Panc1 (cell line): ENCODE data around the gene METRN. TPM values are rescaled to one million over a fixed set of nuclear protein-coding genes. Genes with fewer than 3 reads are reported as not detected.
A peak's percentile ranks its signal among the peaks of the same experiment; 100 is the strongest.

Experiments
- ATAC-seq: fragments of 200-7000 bp; cut with Tn5 transposase; 2 replicates; pipeline ENCODE4 v1.9.1; 2020; ENCODE audit warnings: mild to moderate bottlenecking, moderate library complexity
- BruUV-seq: library from RNA; stranded (reverse); fragments of 400-500 nt; replicated peaks from 2 replicates; lab custom pipeline; 2021; lab: Mats Ljungman, UMichigan
- CTCF ChIA-PET: fragments of 300-600 bp; sonication (Branson Sonifier 250); formaldehyde crosslinking; loops from one replicate; lab custom pipeline; 2022; ENCODE audit warnings: antibody characterized with exemption; lab: Charles Lee
- POLR2A ChIA-PET: fragments of 300-600 bp; sonication (Branson Sonifier 250); formaldehyde crosslinking; loops from one replicate; lab custom pipeline; 2022; ENCODE audit warnings: antibody characterized with exemption; lab: Charles Lee
- DNase-seq: peaks from one replicate; pipeline ENCODE4 v3.0.0-alpha.2; 2010; ENCODE audit warnings: low read depth, low spot score
- H3K27ac ChIP-seq: 2 replicates; pipeline ENCODE4 v1.5.1; 2011; ENCODE audit warnings: mild to moderate bottlenecking, low read length, inconsistent platforms
- H3K27me3 ChIP-seq: fragments of 200-500 bp; sonication (Bioruptor generic); 2 replicates; pipeline ENCODE4 v1.6.0; 2014; ENCODE audit warnings: low read length, inconsistent platforms; ENCODE audit not compliant: control insufficient read depth, insufficient read depth
- H3K36me3 ChIP-seq: fragments of 200-500 bp; sonication (Bioruptor generic); 2 replicates; pipeline ENCODE4 v1.5.1; 2014; ENCODE audit warnings: inconsistent platforms, mild to moderate bottlenecking, low read length, moderate library complexity; ENCODE audit not compliant: control insufficient read depth, insufficient read depth
- H3K4me1 ChIP-seq: 2 replicates; pipeline ENCODE4 v1.5.1; 2011; ENCODE audit warnings: inconsistent platforms, mild to moderate bottlenecking, low read length, moderate library complexity; ENCODE audit not compliant: control insufficient read depth, insufficient read depth
- H3K4me3 ChIP-seq, 2 experiments: 2 replicates each; pipeline ENCODE4 v1.5.1; 2011 to 2012; ENCODE audit warnings: low read depth in 2 of 2, low read length in 2 of 2, mild to moderate bottlenecking in 2 of 2, inconsistent platforms in 1 of 2, moderate library complexity in 1 of 2
- H3K9me3 ChIP-seq: fragments of 200-500 bp; sonication (Bioruptor generic); 2 replicates; pipeline ENCODE4 v1.5.1; 2014; ENCODE audit warnings: low read depth, mild to moderate bottlenecking, inconsistent platforms, low read length, moderate library complexity; ENCODE audit not compliant: control insufficient read depth, insufficient read depth
- CTCF ChIP-seq: fragments of 450-650 bp; IDR thresholded peaks from 2 replicates; pipeline ENCODE4 v1.5.1; 2017; ENCODE audit warnings: mild to moderate bottlenecking
- POLR2AphosphoS5 ChIP-seq: IDR thresholded peaks from 2 replicates; pipeline ENCODE4 v1.6.1; 2012; ENCODE audit warnings: mild to moderate bottlenecking, low read depth, low read length, moderate library complexity
- REST ChIP-seq, 2 experiments: IDR thresholded peaks; 2 replicates each; pipeline ENCODE4 v1.6.1; 2011 to 2012; ENCODE audit warnings: low read depth in 2 of 2, control low read depth in 1 of 2, low read length in 1 of 2, mild to moderate bottlenecking in 1 of 2, moderate library complexity in 1 of 2; ENCODE audit not compliant: insufficient read depth in 1 of 2
- SIN3A ChIP-seq: IDR thresholded peaks from 2 replicates; pipeline ENCODE4 v1.6.1; 2012; ENCODE audit warnings: low read depth, mild to moderate bottlenecking, low read length, moderate library complexity, borderline replicate concordance; ENCODE audit not compliant: insufficient read depth
- TCF7L2 ChIP-seq: IDR thresholded peaks from 2 replicates; pipeline ENCODE4 v1.6.1; 2011; ENCODE audit warnings: mild to moderate bottlenecking, low read depth, low read length, inconsistent platforms
- in situ Hi-C: cut with HindIII; loops from 2 replicates; pipeline ENCODE4 v1.10.0; 2016; ENCODE audit warnings: low sequenced_read_pairs, low pct_unique_long_range_greater_than_20kb
- intact Hi-C: fragments of 100-400 bp; cut with micrococcal nuclease; formaldehyde crosslinking; loops from one replicate; pipeline ENCODE4 v1.10.0; 2022; ENCODE audit not compliant: unreplicated experiment
- total RNA-seq: library from RNA; stranded (reverse); gene quantifications from one replicate; pipeline ENCODE4 v1.2.1, GENCODE V29; 2021; ENCODE audit not compliant: unreplicated experiment

The METRN gene
- total RNA-seq, 1 experiment from 2014 or later, result 407 TPM

GRCh38 chr16:673399-673991 is 41.4 kb upstream of the METRN start:
- intact Hi-C loops, result no loop called here
- H3K27me3 ChIP-seq, result no peaks in the 10 kb centered on the region
- BruUV-seq, result TSS peak; percentile 50
- H3K4me1 ChIP-seq, result peaks cover 28% of the 10 kb centered on the region
- in situ Hi-C loops, result no loop called here
- no peak overlapping the region for H3K4me3 ChIP-seq
- ChIA-PET POLR2A (no interaction called here), CTCF (no interaction called here)
- no peak for DNase-seq
- TF ChIP-seq CTCF, result no peak
- no peak for TF ChIP-seq SIN3A
- TF ChIP-seq REST (IDR thresholded peaks at IDR 0.05; ENCODE audit: insufficient read depth in 1 of 2, low read depth in 2 of 2, low read length in 1 of 2), result no peak
- no peak for TF ChIP-seq TCF7L2
- no peak for TF ChIP-seq POLR2AphosphoS5
- peaks cover 3% of the 10 kb centered on the region; the same call in 1 of the 2 replicates for H3K36me3 ChIP-seq
- no peak for ATAC-seq
- H3K9me3 ChIP-seq, result no peaks in the 10 kb centered on the region
- H3K27ac ChIP-seq, result no peak overlapping the region

GRCh38 chr16:674214-674881 is 40.6 kb upstream of the METRN start:
- H3K9me3 ChIP-seq, result no peaks in the 10 kb centered on the region
- H3K27ac ChIP-seq, result peak overlapping the region; percentile 62
- TF ChIP-seq POLR2AphosphoS5, result no peak
- no peak for TF ChIP-seq TCF7L2
- TF ChIP-seq REST (IDR thresholded peaks at IDR 0.05; ENCODE audit: insufficient read depth in 1 of 2, low read depth in 2 of 2, low read length in 1 of 2), result no peak
- no peak for TF ChIP-seq SIN3A
- TF ChIP-seq CTCF, result no peak
- intact Hi-C loops (no loop called here), in situ Hi-C loops (no loop called here)
- DNase-seq (no peak), ATAC-seq (peak; percentile 19)
- peaks cover 3% of the 10 kb centered on the region; the same call in 1 of the 2 replicates for H3K36me3 ChIP-seq
- CTCF ChIA-PET, result no interaction called here
- H3K4me1 ChIP-seq, result peaks cover 29% of the 10 kb centered on the region
- no peak overlapping the region for H3K4me3 ChIP-seq
- POLR2A ChIA-PET, result no interaction called here
- no TSS peak for BruUV-seq
- no peaks in the 10 kb centered on the region for H3K27me3 ChIP-seq
